Endothelial cell of umbilical vein (primary cell): ENCODE results near the gene KRTAP10-7. TPM values are rescaled to one million over a fixed set of nuclear protein-coding genes. Genes with fewer than 3 reads are reported as not detected.

Source experiments
- BruUV-seq: library from RNA; stranded (reverse); fragments of 400-500 nt; replicated peaks from 2 replicates; lab custom pipeline; 2021; lab: Mats Ljungman, UMichigan
- CTCF ChIA-PET: fragments of 300-600, 350-600 bp; sonication (Branson Sonifier 250); formaldehyde crosslinking; loops from one replicate; lab custom pipeline; 2021; ENCODE audit warnings: antibody characterized with exemption, inconsistent platforms; lab: Charles Lee
- POLR2A ChIA-PET: fragments of 300-600, 350-600 bp; sonication (Branson Sonifier 250); formaldehyde crosslinking; loops from one replicate; lab custom pipeline; 2021; ENCODE audit warnings: antibody characterized with exemption, inconsistent platforms; lab: Charles Lee
- DNase-seq: peaks from one replicate; pipeline ENCODE4 v3.0.0-alpha.2; 2011; ENCODE audit warnings: low read depth, low spot score
- FAIRE-seq: peaks from 2 replicates; lab custom pipeline; 2011; peaks lifted over from hg19 to GRCh38; lab: Jason Lieb, UNC
- H2AFZ ChIP-seq: 2 replicates; pipeline ENCODE4 v1.6.0; 2012; ENCODE audit warnings: low read depth, low read length, control low read depth, inconsistent platforms
- H3K27ac ChIP-seq: 2 replicates; pipeline ENCODE4 v1.5.1; 2011; ENCODE audit warnings: low read depth, mild to moderate bottlenecking, control low read depth, low read length, moderate library complexity; ENCODE audit not compliant: insufficient read depth
- H3K27me3 ChIP-seq, 2 experiments: 2 replicates each; pipeline versions ENCODE4 v1.6.0 to v1.6.1; 2011; ENCODE audit warnings: low read length in 2 of 2, mixed read lengths in 1 of 2; ENCODE audit not compliant: control insufficient read depth in 2 of 2, insufficient read depth in 2 of 2
- H3K36me3 ChIP-seq, 2 experiments: 2 replicates in 1 of 2; 3 replicates in 1 of 2; pipeline ENCODE4 v1.5.1; 2011; ENCODE audit warnings: low read length in 2 of 2, mild to moderate bottlenecking in 1 of 2, moderate library complexity in 1 of 2; ENCODE audit not compliant: control insufficient read depth in 2 of 2, insufficient read depth in 2 of 2; ENCODE audit errors: extremely low read depth in 1 of 2
- H3K4me1 ChIP-seq: 3 replicates; pipeline ENCODE4 v1.5.1; 2011; ENCODE audit warnings: mild to moderate bottlenecking, low read length; ENCODE audit not compliant: control insufficient read depth, insufficient read depth; ENCODE audit errors: extremely low read depth
- H3K4me2 ChIP-seq: 2 replicates; pipeline ENCODE4 v1.6.1; 2011; ENCODE audit warnings: low read length, control low read depth, mixed read lengths; ENCODE audit not compliant: insufficient read depth
- H3K4me3 ChIP-seq, 3 experiments: fragments of 200-600 bp in 1 of 3; sonication (generic), shearing (Covaris generic) in 1 of 3; replicated peaks in 1 of 3; 2 replicates each; pipeline ENCODE4 v1.5.1; 2011 to 2016; ENCODE audit warnings: control low read depth in 3 of 3, low read length in 3 of 3, mild to moderate bottlenecking in 2 of 3, inconsistent platforms in 1 of 3, low read depth in 1 of 3, moderate library complexity in 1 of 3; ENCODE audit not compliant: insufficient read depth in 1 of 3
- H3K79me2 ChIP-seq: 2 replicates; pipeline ENCODE4 v1.6.0; 2012; ENCODE audit warnings: low read length, inconsistent platforms; ENCODE audit not compliant: control insufficient read depth, insufficient read depth
- H3K9ac ChIP-seq: replicated peaks from 2 replicates; pipeline ENCODE3; 2011; ENCODE audit warnings: low read length, control low read depth; ENCODE audit not compliant: insufficient read depth; ENCODE audit errors: extremely low read depth
- H3K9me1 ChIP-seq: replicated peaks from 3 replicates; pipeline ENCODE4 v1.6.0; 2011; ENCODE audit warnings: mild to moderate bottlenecking, low read length; ENCODE audit not compliant: control insufficient read depth, insufficient read depth; ENCODE audit errors: extremely low read depth
- H3K9me3 ChIP-seq: replicated peaks from 2 replicates; pipeline ENCODE4 v1.5.1; 2012; ENCODE audit warnings: low read length, inconsistent platforms; ENCODE audit not compliant: control insufficient read depth, insufficient read depth
- H4K20me1 ChIP-seq: replicated peaks from 2 replicates; pipeline ENCODE3; 2011; ENCODE audit warnings: mild to moderate bottlenecking, low read length; ENCODE audit not compliant: control insufficient read depth, insufficient read depth; ENCODE audit errors: extremely low read depth
- EZH2 ChIP-seq: IDR thresholded peaks from 2 replicates; pipeline ENCODE4 v1.6.1; 2012; ENCODE audit warnings: borderline replicate concordance, low read depth, mild to moderate bottlenecking, moderate library complexity, low read length, inconsistent platforms; ENCODE audit not compliant: severe bottlenecking
- FOS ChIP-seq: IDR thresholded peaks from 2 replicates; pipeline ENCODE4 v1.6.1; 2011; ENCODE audit warnings: mild to moderate bottlenecking, low read length, moderate library complexity, borderline replicate concordance; ENCODE audit not compliant: insufficient read depth
- GATA2 ChIP-seq: IDR thresholded peaks from 2 replicates; pipeline ENCODE4 v1.7.0; 2011; ENCODE audit warnings: low read depth, mild to moderate bottlenecking, moderate library complexity, mixed read lengths, low read length; ENCODE audit not compliant: insufficient read length, insufficient read depth
- JUN ChIP-seq: IDR thresholded peaks from 2 replicates; pipeline ENCODE4 v1.6.1; 2011; ENCODE audit warnings: borderline replicate concordance, low read depth; ENCODE audit not compliant: insufficient read length, insufficient read depth
- MAX ChIP-seq: IDR thresholded peaks from 2 replicates; pipeline ENCODE4 v1.6.1; 2011; ENCODE audit not compliant: insufficient read depth, insufficient read length
- MYC ChIP-seq: IDR thresholded peaks from one replicate; pipeline ENCODE4 v1.6.1; 2011; ENCODE audit warnings: mild to moderate bottlenecking, low read depth, low read length
- POLR2A ChIP-seq: IDR thresholded peaks from 2 replicates; pipeline ENCODE4 v1.6.1; 2012; ENCODE audit warnings: low read depth, mild to moderate bottlenecking, control low read depth, low read length
- POLR2AphosphoS5 ChIP-seq: IDR thresholded peaks from 2 replicates; pipeline ENCODE4 v1.6.1; 2012; ENCODE audit warnings: low read depth, mild to moderate bottlenecking, control low read depth, low read length, moderate library complexity; ENCODE audit not compliant: insufficient read depth
- dilution Hi-C: fragments of 300-500 bp; cut with MboI; formaldehyde crosslinking; loops from one replicate; pipeline ENCODE4 v1.15.0; 2019; ENCODE audit warnings: low sequenced_read_pairs; ENCODE audit not compliant: extremely low pct_ligation_motif_present
- intact Hi-C: fragments of 100-400 bp; cut with micrococcal nuclease; formaldehyde crosslinking; loops from one replicate; pipeline ENCODE4 v1.10.0; 2022
- polyA plus RNA-seq, 4 experiments: library from polyadenylated mRNA; depleted of rRNA in 3 of 4; stranded (reverse) in 3 of 4; unstranded in 1 of 4; fragments of >200 nt; gene quantifications; 2 replicates each; pipeline versions ENCODE4 v1.2.1 to v1.2.3, GENCODE V29; 2011 to 2012; ENCODE audit warnings: missing spikeins in 1 of 4
- total RNA-seq: library from RNA; stranded (reverse); gene quantifications from 2 replicates; pipeline ENCODE4 v1.2.3, GENCODE V29; 2021
- TF ChIP-seq, protein P1 (sequence below), 2 donors: IDR thresholded peaks; 1 replicate in 1 of 2; 2 replicates in 1 of 2; pipeline ENCODE4 v1.5.1; 2011; ENCODE audit warnings: low read length in 2 of 2, mild to moderate bottlenecking in 2 of 2, moderate library complexity in 2 of 2, control low read depth in 1 of 2, inconsistent platforms in 1 of 2, low read depth in 1 of 2; ENCODE audit not compliant: insufficient read depth in 1 of 2; ENCODE audit errors: extremely low read depth in 1 of 2

KRTAP10-7 gene
- total and polyA plus RNA-seq, 2 donors (not counting 3 experiments of a cell fraction or from before 2014, with no cell fraction given) = not detected

DNA sequence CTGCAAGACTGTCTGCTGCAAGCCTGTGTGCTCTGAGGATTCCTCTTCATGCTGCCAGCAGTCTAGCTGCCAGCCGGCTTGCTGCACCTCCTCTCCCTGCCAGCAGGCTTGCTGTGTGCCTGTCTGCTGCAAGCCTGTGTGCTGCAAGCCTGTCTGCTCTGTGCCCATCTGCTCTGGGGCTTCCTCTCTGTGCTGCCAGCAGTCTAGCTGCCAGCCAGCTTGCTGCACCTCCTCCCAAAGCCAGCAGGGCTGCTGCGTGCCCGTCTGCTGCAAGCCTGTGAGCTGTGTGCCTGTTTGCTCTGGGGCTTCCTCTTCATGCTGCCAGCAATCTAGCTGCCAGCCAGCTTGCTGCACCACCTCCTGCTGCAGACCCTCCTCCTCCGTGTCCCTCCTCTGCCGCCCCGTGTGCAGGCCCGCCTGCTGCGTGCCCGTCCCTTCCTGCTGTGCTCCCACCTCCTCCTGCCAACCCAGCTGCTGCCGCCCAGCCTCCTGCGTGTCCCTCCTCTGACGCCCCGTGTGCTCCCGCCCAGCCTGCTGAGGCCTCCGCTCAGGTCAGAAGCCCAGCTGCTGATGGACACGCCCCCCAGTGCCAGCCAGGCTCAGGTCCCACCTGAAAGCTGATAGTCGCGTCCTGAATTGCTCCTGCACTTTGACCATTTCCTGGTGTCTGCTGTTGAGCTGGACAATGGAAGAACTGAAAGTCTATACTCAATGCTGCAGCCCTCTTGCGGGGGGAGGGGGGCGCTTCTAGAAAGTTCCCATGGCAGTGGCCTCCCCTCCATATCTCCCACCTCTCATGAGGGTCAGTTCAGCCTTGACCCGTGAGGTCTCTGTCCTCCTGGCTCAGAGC lies 25.7 kb upstream of the KRTAP10-7 start:
- DNase-seq = no peak
- no peaks in the 10 kb centered on the region for H3K27me3 ChIP-seq
- H3K36me3 ChIP-seq = no peaks in the 10 kb centered on the region
- H3K4me2 ChIP-seq = no peak overlapping the region
- BruUV-seq = no TSS peak
- no peak overlapping the region for H3K4me3 ChIP-seq
- H3K9ac ChIP-seq = no peak overlapping the region
- no peaks in the 10 kb centered on the region for H3K9me1 ChIP-seq
- intact Hi-C loops (no loop called here), dilution Hi-C loops (no loop called here)
- no peaks in the 10 kb centered on the region for H3K4me1 ChIP-seq
- H3K9me3 ChIP-seq = no peaks in the 10 kb centered on the region
- FAIRE-seq = no peak
- H3K79me2 ChIP-seq = no peaks in the 10 kb centered on the region
- H4K20me1 ChIP-seq = no peaks in the 10 kb centered on the region
- TF ChIP-seq EZH2 (no peak), MAX (no peak), MYC (no peak), FOS (no peak), JUN (no peak), POLR2A (no peak), POLR2AphosphoS5 (no peak), GATA2 (no peak)
- TF ChIP-seq, protein P1, sequence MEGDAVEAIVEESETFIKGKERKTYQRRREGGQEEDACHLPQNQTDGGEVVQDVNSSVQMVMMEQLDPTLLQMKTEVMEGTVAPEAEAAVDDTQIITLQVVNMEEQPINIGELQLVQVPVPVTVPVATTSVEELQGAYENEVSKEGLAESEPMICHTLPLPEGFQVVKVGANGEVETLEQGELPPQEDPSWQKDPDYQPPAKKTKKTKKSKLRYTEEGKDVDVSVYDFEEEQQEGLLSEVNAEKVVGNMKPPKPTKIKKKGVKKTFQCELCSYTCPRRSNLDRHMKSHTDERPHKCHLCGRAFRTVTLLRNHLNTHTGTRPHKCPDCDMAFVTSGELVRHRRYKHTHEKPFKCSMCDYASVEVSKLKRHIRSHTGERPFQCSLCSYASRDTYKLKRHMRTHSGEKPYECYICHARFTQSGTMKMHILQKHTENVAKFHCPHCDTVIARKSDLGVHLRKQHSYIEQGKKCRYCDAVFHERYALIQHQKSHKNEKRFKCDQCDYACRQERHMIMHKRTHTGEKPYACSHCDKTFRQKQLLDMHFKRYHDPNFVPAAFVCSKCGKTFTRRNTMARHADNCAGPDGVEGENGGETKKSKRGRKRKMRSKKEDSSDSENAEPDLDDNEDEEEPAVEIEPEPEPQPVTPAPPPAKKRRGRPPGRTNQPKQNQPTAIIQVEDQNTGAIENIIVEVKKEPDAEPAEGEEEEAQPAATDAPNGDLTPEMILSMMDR (IDR thresholded peaks at IDR 0.05; ENCODE audit: extremely low read depth in 1 of 2, insufficient read depth in 1 of 2, low read depth in 1 of 2, low read length in 2 of 2) = no peak
- ChIA-PET CTCF (interaction anchor here (1.3 kb wide), 1 partner anchor 219 kb away, joined by 4 read pairs; no protein-coding TSS in a partner anchor), POLR2A (no interaction called here)
- no peak overlapping the region for H3K27ac ChIP-seq
- no peak overlapping the region for H2AFZ ChIP-seq
